AML-193 (cell line): ENCODE measurements around the gene FAF1.

Experiments
- DNase-seq, 2 experiments: peaks; one replicate each; lab custom pipeline; 2025; lab: John Stamatoyannopoulos, UW

Gene FAF1

DNA sequence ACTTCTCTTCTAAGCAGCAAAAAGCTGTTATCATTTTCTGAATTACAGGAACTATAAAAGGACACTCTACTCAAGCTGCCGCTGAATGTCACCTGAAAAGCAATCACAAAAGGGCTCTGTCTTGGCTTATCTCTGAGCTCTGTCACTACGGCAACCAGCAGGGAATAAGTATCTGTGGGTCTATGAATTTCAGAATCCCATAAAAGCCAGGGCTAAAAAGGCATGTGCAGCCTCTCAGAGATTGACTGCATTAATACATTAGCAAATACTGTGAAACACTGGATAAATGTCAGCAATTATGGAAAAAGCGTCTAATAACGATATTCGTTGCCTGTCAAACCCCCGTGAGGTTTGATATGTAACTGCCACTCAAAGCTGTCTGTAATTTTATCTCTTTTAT is 326.6 kb downstream of the FAF1 start:
- DNase-seq: no peak

DNA sequence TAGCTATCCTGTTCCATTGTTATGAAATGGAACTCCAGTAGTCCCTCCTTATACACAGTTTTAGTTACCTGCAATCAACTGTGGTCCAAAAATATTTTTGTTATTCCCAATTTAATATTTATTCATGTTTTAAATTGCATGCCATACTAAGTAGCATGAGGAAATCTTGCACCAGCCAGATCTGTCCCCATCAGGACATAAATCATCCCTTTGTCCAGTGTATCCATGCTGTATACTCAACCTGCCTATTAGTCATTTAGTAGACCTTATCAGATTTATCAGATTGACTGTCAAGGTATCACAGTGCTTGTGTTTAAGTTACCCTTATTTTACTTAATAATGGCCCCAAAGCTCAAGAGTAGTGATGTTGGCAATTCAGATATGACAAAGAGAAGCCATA is 328.9 kb downstream of the FAF1 start:
- DNase-seq: no peak

DNA sequence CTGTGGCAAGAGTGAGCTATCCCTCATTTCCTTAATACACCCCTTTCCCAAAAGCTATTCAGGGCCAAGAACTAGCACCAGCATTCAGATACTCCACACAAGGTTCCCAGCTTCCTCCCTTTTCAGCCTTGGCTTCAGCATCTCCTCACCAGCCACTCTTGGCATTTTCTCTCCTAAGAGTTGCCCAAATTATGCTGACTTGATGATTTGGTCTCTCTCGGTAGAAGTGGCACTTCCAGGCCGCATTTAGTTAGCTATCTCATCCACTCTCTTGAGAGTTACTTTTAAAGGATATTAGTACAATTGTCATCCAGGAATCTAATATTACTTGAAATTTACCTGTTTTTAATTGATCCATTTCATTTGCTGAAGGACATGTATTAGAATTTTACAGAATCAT is 337.8 kb downstream of the FAF1 start:
- DNase-seq: no peak

DNA sequence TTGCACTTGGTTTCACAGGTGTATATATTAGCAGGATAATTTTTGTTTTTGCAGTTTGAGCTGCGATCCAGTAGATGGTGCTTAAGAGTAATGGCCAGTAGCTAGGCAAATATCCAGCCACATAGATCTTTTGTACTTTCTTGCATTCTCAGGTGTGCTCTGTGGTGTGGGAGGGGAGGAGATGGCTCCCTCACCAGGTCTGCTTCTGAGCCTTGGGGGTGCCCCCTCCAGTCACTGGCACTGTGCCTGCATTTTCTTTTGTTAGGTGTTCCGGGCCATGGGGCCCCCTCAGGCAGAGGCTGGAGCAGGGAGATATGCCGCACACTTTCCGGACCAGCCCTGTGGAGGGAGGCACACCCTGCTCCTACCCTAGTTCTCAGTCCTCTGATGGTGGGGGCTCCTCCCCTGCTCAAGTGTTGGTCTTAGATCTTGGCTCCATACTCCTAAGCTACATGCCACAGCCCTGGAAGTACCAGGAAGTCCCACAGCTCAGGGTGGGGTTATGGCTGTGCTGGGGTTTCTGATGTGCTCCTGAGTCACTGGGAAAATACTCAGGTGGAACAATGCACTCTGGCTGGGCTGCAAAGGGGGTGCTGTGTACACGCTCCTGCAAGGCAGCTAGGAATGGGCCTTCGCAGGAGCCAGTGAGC is 339.3 kb downstream of the FAF1 start:
- peak; percentile 15 to 19 for DNase-seq

DNA sequence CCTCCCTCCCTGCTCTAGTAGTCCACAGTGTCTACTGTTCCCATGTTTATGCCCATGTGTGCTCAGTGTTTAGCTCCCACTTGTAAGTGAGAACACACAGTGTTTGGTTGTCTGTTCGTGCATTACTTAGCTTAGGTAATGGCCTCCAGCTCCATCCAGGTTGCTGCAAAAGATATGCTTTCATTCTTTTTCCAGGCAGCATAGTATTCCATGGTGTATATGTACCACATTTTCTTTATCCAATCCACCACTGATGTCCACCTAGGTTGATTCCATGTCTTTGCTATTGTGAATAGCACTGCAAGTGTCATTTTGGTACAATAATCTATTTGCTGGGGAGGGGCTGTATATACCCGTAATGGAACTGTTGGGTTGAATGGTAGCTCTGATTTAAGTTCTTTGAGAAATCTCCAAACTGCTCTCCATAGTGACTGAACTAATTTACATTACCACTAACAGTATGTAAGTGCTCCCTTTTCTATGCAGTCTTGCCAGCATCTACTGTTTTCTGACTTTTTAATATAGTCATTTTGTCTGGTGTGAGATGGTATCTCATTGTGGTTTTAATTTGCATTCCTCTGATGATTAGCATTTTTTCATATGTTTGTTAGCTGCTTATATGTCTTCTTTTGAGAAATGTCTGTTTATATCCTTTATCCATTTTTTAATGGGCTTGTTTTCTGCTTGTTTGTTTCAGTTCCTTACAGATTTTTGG is 344.9 kb downstream of the FAF1 start:
- DNase-seq: no peak

DNA sequence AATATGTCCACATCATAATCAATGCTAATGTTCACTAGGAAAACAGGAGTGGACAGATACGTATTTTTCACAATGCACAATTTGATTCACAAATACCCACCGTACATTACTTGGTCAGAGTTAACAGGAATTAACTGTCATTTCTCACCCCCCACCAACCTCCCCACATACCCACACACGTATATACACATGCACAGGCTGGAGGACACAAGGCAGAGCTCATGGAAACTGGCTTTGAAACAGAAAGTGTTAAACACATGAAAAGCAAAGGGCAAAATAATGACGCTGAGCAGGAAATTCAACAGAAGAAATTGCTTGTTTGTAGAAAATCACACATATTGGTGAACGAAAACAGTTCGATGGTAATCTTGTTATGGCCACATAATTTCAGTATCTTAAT is 348.4 kb downstream of the FAF1 start:
- no peak for DNase-seq

DNA sequence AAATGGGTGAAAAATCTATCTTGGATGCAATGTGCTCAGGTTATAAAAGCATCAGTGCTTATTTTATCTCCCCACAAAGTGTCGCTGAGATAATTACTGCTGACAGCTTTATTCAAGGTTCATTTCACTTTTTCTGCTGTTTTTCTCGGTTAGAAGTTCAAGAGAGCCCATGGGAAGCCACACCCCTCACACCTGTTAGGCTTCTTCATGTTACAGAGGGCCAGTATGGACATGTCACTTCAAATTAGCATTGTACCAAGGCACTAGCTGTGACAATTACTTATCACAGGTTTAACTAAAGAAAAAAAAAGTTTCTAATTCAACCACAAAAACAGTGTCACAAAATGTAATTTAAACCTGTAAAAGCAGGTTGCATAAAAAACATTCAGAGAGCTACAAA is 349.5 kb downstream of the FAF1 start:
- no peak for DNase-seq

DNA sequence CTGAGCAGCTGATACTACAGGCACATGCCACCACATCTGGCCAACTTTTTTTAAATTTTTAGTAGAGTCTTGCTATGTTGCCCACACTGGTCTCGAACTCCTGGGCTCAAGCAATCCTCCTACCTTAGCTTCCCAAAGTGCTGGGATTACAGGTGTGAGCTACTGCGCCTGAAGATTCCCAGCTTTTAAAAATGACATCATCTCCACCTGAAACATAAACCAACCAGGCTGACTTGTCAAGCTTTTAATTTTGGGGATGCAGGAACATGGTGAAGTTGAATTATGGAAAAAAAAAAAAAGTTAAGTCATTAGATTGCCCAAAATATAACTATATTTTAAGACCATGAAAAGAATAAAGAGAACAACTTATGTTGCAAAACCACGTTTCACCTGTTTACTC is 350.6 kb downstream of the FAF1 start:
- no peak for DNase-seq

DNA sequence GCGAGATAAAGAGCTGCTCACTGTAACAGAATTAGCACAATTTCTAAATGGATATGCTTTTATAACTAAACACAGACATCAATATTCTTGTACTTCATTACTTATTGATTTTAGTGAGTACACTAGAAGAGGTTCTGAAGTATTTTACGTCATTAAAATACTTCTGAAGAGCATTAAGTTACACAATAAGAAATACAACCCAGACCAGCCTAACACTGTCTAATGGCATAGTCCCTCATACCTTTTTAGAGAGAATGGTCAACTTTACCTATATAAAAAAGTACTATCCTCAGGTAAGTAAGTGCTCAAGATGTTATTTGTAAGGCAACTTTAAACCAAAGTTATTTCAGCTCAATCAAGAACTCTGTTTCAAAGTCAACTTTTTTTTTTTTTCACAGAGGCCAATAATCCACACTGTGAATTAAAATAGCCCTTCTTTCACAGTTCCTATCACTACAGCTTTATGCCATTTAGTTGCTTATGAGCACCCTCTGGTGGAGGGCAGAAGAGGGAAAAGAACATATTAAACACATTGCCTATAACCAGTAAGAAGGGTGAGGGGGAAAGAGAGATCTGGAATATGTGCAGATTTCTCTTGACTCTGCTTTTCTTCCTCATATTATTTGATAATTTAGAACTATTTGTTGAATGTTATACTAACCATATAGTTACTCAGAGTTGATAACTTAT is 354.7 kb downstream of the FAF1 start:
- DNase-seq: peak; percentile 40 to 64

DNA sequence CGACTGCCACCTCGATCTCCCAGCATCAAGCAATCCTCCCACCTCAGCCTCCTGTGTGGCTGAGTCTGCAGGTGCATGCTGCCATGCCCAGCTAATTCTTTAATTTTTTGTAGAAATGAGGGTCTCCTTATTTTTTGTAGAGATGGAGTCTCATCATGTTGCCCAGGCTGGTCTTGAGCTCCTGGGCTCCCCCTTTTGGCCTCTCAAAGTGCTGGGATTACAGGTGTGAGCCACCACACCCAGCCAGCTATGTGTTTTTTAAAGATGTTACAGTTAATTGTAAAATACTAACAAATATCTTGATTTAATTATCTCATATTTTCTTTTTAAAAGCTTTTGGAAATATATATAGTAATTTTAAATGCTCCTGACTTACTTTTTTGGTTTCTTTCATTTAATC is 355.5 kb downstream of the FAF1 start:
- DNase-seq: no peak

DNA sequence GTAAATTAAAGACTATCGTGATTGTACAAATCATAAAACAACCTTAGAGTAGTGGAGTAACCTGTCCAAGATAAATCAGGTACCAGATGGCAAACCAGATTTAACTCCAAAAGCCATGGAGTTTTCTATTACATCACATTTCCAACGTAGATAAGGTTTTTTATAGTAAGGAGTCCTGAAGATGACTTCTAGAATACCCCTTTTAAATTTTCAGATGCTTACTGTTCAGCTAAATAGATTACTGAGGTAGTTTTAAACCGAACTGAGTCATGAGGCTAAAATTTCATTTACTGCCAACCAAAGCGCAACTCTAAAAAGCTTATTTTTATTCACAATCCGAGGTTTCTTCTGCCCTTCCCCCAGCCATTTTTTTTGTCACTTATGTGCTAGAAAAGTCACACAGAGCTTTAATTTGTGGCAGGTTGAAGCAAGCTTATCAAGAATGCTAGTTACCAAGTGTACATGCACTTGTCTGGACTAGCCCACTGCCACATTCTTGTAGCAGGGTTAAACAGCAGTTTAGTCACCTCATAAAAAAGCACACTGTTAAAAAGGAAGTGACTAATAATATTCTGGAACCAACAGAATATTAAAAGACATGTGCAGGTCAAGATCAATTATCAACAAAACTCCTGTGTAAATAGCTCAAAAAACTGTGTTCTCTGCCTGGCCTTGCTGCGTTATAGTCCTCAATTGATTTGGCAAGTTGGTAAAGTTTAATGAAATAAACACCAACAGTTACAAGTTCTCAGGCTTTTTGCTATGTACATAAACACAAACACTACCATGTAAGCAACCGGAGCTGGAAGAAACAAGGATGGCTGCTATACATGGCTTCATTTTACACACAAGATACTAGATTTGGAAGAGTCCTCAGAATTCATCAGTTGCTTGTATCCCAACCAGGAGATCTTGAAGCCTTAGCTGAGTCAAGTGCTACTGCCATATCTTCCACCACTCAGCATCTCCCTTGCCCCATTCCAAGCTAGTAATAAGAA is 356.5 kb downstream of the FAF1 start:
- DNase-seq: no peak

DNA sequence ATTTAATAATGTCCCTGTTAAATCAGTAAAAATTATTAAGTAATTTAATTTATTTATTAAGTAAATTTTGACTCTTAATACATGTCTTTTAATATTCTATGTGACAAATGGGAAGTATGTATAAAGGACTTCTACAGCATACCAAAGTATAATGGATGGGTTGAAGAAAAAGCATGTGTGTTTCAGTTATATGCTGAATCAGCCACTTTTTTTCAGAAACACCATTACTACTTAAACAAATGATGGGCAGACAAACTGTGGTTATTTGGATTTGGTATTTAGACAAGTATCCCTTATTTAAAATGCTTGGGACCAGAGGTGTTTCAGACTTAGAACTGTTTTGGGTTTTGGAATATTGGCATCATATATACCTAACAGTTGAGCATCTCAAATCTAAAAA is 360.5 kb downstream of the FAF1 start:
- DNase-seq: no peak

DNA sequence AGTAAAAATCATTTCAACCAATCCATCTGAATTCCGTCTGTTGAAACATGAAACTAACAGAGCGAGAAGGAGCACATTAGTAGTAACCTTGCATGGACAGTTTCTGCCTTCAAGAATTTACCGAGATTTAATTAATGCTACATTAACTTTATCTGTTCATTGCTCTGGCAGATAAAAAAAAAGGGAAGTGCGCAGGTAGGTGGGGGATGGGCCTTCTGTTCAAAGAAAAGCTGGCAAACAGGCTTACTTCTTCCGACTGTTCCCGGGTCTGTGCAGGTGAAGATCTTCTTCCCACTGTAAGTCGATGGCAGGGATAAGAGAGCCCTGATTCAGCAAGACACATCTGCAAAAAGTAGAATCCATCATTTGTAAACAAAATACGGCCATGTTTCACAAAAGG is 364.2 kb downstream of the FAF1 start:
- DNase-seq: no peak

DNA sequence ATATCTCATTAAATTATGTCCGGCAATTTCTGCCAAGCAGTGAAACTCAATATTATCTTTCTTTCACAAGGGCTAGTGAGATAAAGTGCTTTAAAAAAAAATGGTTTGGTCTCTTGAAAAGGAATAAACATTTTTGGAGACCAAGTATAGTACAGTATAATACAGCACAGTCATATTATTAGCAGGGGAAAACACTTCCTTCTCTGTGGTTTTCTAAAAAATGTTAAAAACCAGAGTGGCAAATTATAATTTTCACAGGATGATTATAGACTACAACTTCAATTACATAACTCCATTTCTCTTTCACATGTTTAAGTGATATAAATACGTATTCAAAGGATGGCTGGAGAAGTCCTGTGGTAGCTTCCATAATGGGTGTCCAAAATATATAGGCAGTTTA is 366.6 kb downstream of the FAF1 start:
- no peak for DNase-seq

DNA sequence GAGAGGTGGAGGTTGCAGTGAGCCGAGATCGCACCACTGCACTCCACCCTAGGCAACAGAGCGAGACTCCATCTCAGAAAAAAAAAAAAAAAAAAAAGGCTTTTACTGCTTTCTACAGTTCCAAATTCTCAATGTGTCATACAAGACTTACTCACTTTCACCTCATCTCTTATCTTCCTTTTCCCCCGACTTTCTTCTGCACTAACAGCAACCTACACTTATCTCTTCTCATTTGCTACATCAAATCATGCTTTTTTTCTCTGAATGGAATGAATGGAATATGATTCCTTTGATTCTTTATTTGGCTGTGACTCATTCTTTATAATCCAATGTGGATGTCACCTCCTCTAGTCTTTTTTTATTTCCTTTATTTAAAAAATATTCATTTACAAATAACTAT is 368.5 kb downstream of the FAF1 start:
- DNase-seq: no peak

DNA sequence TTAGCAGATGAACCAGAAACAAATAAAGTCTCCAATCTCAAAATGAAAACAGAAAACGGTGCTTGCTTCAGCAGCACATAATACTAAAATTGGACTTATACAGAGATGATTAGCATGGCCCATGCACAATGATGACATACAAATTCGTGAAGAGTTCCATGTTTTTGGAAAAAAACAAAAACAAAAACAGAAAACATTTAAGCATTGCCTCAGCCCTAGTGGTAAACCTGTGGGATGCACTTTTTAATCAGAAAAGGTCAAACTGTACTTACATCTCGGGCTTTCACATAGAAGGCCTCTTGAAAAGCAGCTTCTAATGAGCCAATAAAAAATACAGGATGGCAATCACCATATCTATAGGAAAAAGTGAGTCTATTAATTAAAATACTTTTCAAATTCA is 377.7 kb downstream of the FAF1 start:
- DNase-seq: no peak

DNA sequence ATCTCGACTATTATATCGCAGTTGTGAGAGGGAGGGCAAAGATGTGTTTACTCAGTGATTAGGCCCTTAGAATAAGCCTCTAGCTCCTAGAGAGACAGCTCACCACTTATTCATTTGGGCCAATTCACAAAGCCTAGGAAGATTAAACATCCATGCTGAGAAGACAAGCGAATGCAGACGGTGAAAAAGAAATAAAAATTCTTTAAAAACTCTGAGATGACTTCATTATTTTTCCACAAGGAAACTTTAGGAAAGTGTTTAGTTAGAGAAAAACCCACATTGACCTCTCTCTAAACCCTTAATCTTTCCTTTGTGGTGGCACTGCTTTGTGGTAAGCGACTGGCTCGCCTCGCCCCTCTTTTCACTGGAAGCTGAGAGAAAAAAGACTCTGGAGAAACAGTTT is 390.0 kb downstream of the FAF1 start:
- no peak for DNase-seq

DNA sequence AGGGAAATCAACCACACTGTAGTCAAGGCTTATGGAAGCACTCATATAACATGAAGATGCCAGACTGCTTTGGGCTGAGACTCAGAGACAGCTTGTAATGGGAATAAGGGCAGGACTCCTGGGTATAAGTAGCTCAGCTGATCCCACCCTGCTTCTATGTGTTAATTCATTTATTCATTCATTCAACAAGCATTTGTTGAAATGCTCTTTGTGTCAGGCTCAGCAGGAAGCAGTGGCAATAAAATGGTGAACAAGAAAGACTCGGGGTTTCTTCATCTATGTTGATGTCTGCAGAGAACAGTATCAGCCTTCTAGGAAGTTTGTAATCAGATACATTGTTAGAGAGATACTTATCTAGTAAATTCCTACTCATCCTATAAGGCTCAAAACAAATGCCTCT is 391.3 kb downstream of the FAF1 start:
- no peak for DNase-seq

DNA sequence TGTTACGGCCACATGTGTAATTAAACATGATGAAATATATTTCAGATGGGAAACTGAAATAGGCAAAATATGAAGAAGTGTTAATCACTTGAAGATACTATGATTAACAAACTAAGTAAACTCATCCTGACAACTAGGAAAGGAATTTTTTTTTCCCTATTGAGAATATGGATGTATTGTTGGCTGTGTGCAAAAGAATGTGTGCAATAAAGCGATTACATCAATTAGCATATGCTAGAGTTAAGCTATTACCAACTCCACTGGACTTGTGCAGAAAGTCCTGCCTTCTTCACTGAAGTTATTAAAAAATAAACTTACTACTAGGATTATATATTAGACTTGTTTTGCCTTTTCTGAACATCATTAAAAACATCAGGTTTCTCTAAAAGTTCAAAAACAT is 393.7 kb downstream of the FAF1 start:
- no peak for DNase-seq

DNA sequence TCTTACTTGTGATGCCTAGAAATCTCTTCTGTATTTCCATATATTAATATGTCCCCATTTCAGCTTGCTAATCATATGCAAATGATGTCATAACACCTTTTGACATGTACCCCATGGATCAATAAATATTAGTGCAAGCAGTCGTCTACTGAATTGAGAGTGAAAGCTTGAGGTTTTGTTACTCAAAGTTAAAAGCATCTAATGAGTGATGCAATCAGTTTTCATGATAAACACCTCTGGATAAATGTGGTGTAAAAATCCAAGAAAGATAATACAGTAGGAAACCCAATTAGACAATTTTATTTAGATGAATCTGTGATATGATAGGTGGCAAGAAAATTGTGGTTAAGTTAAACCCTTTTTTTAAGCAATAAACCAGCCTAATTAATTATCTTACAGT is 395.6 kb downstream of the FAF1 start:
- no peak for DNase-seq

DNA sequence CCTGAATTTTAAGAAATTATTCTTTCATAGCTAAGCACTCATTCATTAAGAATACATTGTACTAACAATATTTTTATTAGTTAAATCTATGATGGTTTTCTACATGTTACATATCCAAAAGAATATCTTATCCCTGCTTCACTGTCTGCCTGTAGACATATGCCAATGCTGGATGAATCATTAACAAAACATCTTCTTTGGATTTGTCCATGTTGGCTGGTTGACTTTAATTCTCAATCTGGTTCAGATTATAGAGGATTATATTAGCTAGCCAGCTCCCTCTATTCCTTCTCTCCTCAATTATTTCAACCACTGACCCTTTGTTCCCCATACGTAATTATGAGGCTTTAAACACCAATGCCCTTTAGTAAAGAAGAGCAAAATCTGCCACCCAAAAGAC is 398.0 kb downstream of the FAF1 start:
- DNase-seq: no peak

DNA sequence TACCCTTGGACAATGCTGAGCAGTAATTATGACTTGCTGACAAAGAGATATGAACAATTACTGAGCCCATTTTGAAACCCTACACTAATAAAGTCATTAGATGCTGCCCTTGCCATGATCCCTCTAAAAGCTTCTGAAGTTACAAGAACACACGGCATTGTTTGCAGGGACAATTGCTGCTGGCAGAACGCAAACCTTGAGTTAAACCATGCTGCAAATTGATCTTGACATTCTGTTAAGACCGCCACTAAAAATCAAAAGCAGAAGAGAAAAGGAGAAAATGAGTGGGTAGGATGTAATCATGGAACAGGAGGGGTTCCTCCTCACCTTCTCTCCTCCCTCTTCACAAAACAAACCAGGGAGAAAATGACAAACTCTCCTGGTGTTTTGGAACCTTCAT is 400.6 kb downstream of the FAF1 start:
- DNase-seq: no peak
